Measurements from ENCODE around the gene IDH1. TPM values are rescaled to one million over a fixed set of nuclear protein-coding genes. Genes with fewer than 3 reads are reported as not detected.

Gene IDH1
- total RNA-seq, 1 experiment from 2014 or later = 91.2 TPM

- H3K4me2 ChIP-seq (ENCODE audit: low read length) = no peak overlapping the region
- no peak for ATAC-seq
- no peak overlapping the region for H3K27ac ChIP-seq (ENCODE audit: low read depth, low read length)
- H4K20me1 ChIP-seq (ENCODE audit: insufficient read depth) = no peaks in the 10 kb centered on the region
- TF ChIP-seq CEBPB (IDR thresholded peaks at IDR 0.05; ENCODE audit: low read depth) = no peak
- TF ChIP-seq CTCF (IDR thresholded peaks at IDR 0.05 in 2 of 3, conservative IDR thresholded peaks at IDR 0.05 in 1 of 3; ENCODE audit: borderline replicate concordance in 1 of 3, insufficient read depth in 1 of 3, low read depth in 2 of 3, low read length in 2 of 3) = no peak
- TF ChIP-seq EGR1 (IDR thresholded peaks at IDR 0.05; ENCODE audit: low read depth) = no peak
- TF ChIP-seq EZH2phosphoT487 (IDR thresholded peaks at IDR 0.05; ENCODE audit: borderline replicate concordance) = no peak
- TF ChIP-seq FOSL1 (IDR thresholded peaks at IDR 0.05; ENCODE audit: low read depth) = no peak
- TF ChIP-seq SRF (IDR thresholded peaks at IDR 0.05; ENCODE audit: low read depth) = no peak
- no peak for TF ChIP-seq ATF3 (IDR thresholded peaks at IDR 0.05)
- no peak for TF ChIP-seq ZBTB33 (IDR thresholded peaks at IDR 0.05; ENCODE audit: extremely low read depth, insufficient replicate concordance, low read length)
- no peak for TF ChIP-seq POLR2AphosphoS5 (IDR thresholded peaks at IDR 0.05; ENCODE audit: low read depth, low read length)
- no peak for TF ChIP-seq JUND (IDR thresholded peaks at IDR 0.05)
- no peak for TF ChIP-seq CBX3 (IDR thresholded peaks at IDR 0.05; ENCODE audit: low read depth)
- TF ChIP-seq ZFX (IDR thresholded peaks at IDR 0.05) = no peak
- H3K4me3 ChIP-seq (replicated peaks in 1 of 2; ENCODE audit: low read depth in 1 of 2, low read length in 2 of 2) = no peak overlapping the region
- no peaks in the 10 kb centered on the region for H3K27me3 ChIP-seq (ENCODE audit: insufficient read depth, low read length)
- ChIA-PET CTCF (no interaction called here), POLR2A (no interaction called here), RAD21 (ENCODE audit: low non-redundant PET in 1 of 2, low total read pairs in 2 of 2, uncharacterized antibody in 2 of 2, unreplicated experiment in 2 of 2) (no interaction called here)
- peaks cover 6% of the 10 kb centered on the region; the same call in 1 of the 2 replicates for H3K79me2 ChIP-seq (ENCODE audit: insufficient read depth, low read length)
- H3K9me2 ChIP-seq (ENCODE audit: insufficient read depth) = no peaks in the 10 kb centered on the region
- no TSS peak for BruUV-seq (replicated peaks)
- H2AFZ ChIP-seq (ENCODE audit: low read depth, low read length, poor library complexity, severe bottlenecking) = no peak overlapping the region
- DNase-seq (ENCODE audit: low read depth, low spot score) = no peak
- no peaks in the 10 kb centered on the region for H3K9me3 ChIP-seq (ENCODE audit: control insufficient read depth in 1 of 2, insufficient read depth in 1 of 2, low read depth in 1 of 2, low read length in 2 of 2)
- H3K9ac ChIP-seq (ENCODE audit: low read length) = no peak overlapping the region
- intact Hi-C loops (cut with micrococcal nuclease) = no loop called here
- H3K4me1 ChIP-seq (ENCODE audit: control insufficient read depth in 1 of 2, insufficient read depth in 2 of 2, low read length in 2 of 2) = no peaks in the 10 kb centered on the region
- H3K36me3 ChIP-seq (ENCODE audit: control insufficient read depth in 1 of 2, insufficient read depth in 2 of 2, low read length in 2 of 2) = peaks cover 0 to 2% of the 10 kb centered on the region in 2 experiments; a peak in 1 of 4 replicates
Observed at GRCh38 chr2:208295834-208296233, 41.0 kb upstream of the IDH1 start.
